HG03558 (cell line): Measurements from ENCODE around the gene CLC.
"Not testable (repeated sequence)": the region's sequence is repeated elsewhere in the genome, so short reads cannot be mapped to it uniquely, and the experiment has no call there.

Experiments
- ATAC-seq: cut with Tn5 transposase; IDR thresholded peaks from one replicate; pipeline ENCODE4 v1.9.1; 2021; ENCODE audit warnings: moderate number of reproducible peaks; ENCODE audit not compliant: unreplicated experiment; ENCODE audit errors: extremely low read depth

The CLC gene

GRCh38 chr19:39737891-39738290 is at the start of gene CLC:
Gene CLC (minus strand): TSS chr19:39738029. CDS start chr19:39737952, 77 bp downstream.
- ATAC-seq, result no peak

- ATAC-seq, result no peak
Observed at GRCh38 chr19:39780894-39781293, 43.1 kb upstream of the CLC start.

GRCh38 chr19:39778763-39779162 is 40.9 kb upstream of the CLC start, which contains the start of gene LEUTX:
Gene LEUTX (plus strand): TSS chr19:39778854. CDS start chr19:39778921, 67 bp downstream.
- ATAC-seq, result no peak

- ATAC-seq, result no peak
Observed at GRCh38 chr19:39768786-39769185, 31.0 kb upstream of the CLC start.

- ATAC-seq, result no peak
Observed at GRCh38 chr19:39768334-39768733, 30.5 kb upstream of the CLC start.

GRCh38 chr19:39765091-39766076 is 27.6 kb upstream of the CLC start:
- ATAC-seq, result no peak

- ATAC-seq, result not testable (repeated sequence)
Observed at GRCh38 chr19:39761851-39762250, 24.0 kb upstream of the CLC start.

- no peak for ATAC-seq
Observed at GRCh38 chr19:39759457-39760184, 21.8 kb upstream of the CLC start.

GRCh38 chr19:39754971-39755370 is 17.1 kb upstream of the CLC start:
- ATAC-seq, result no peak

- no peak for ATAC-seq
Observed at GRCh38 chr19:39754544-39754943, 16.7 kb upstream of the CLC start.

GRCh38 chr19:39752795-39753194 is 15.0 kb upstream of the CLC start:
- no peak for ATAC-seq

GRCh38 chr19:39752390-39752789 is 14.6 kb upstream of the CLC start:
- no peak for ATAC-seq

- ATAC-seq, result no peak
Observed at GRCh38 chr19:39749981-39750380, 12.2 kb upstream of the CLC start.

- no peak for ATAC-seq
Observed at GRCh38 chr19:39746836-39747529, 9.2 kb upstream of the CLC start.

GRCh38 chr19:39745643-39746042 is 7.8 kb upstream of the CLC start:
- ATAC-seq, result no peak

- ATAC-seq, result no peak
Observed at GRCh38 chr19:39740395-39740794, 2.6 kb upstream of the CLC start.

GRCh38 chr19:39738814-39739213 is 985 bp upstream of the CLC start:
- no peak for ATAC-seq

- no peak for ATAC-seq
Observed at GRCh38 chr19:39737351-39737750, 478 bp downstream of the CLC start.

GRCh38 chr19:39736088-39736487 is 1.7 kb downstream of the CLC start:
- ATAC-seq, result no peak

- ATAC-seq, result no peak
Observed at GRCh38 chr19:39735688-39736087, 2.1 kb downstream of the CLC start.

GRCh38 chr19:39733841-39734240 is 4.0 kb downstream of the CLC start:
- ATAC-seq, result no peak
